GM18907 (cell line): ENCODE results near the gene RPTOR.

ENCODE experiments used
- ATAC-seq: cut with Tn5 transposase; IDR thresholded peaks from one replicate; pipeline ENCODE4 v1.9.1; 2021; ENCODE audit warnings: mild to moderate bottlenecking, moderate library complexity; ENCODE audit not compliant: unreplicated experiment

The RPTOR gene

DNA sequence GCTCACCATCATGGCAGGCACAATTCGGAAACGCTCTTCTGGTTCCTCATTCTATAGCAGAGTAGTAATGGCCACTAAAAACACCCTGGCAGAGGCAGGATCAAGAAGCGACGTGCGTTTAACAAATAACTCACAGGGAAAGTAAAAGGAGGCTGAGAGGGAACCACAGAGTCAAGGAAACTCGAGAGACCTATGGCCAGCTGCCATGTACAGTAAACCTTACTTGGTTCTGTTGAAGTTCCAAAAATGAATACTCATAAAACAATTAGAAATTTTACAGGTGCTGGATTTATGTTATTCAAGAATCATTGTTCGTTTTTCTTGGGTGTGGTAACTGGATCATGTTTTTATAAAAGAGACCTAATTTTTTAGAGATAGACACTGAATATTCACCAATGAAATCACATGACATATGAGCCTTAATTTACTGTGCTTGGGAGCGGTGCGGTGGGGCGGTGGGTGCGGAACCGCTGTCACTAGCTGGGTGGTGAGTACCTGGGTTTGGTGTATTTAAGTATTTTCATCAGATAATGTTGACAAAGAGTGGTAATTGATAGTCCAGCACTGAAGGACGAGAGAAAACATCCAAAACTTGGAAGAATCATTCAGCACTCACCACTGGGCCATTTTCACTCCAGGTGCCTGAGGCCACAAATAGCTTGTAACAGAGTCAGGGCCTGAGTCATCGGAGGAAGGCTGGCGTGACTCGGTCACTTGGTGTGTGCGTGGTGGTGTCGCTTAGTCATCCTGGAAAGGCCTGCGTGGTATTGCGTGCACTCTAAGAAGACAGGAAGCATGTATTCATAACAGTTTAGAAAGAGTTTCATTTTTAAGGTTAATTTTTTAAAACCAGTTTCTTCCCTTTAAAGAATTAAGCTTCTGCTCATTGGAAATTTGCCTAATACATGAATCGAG lies 311.6 kb downstream of the RPTOR start:
- ATAC-seq = peak; percentile 79

DNA sequence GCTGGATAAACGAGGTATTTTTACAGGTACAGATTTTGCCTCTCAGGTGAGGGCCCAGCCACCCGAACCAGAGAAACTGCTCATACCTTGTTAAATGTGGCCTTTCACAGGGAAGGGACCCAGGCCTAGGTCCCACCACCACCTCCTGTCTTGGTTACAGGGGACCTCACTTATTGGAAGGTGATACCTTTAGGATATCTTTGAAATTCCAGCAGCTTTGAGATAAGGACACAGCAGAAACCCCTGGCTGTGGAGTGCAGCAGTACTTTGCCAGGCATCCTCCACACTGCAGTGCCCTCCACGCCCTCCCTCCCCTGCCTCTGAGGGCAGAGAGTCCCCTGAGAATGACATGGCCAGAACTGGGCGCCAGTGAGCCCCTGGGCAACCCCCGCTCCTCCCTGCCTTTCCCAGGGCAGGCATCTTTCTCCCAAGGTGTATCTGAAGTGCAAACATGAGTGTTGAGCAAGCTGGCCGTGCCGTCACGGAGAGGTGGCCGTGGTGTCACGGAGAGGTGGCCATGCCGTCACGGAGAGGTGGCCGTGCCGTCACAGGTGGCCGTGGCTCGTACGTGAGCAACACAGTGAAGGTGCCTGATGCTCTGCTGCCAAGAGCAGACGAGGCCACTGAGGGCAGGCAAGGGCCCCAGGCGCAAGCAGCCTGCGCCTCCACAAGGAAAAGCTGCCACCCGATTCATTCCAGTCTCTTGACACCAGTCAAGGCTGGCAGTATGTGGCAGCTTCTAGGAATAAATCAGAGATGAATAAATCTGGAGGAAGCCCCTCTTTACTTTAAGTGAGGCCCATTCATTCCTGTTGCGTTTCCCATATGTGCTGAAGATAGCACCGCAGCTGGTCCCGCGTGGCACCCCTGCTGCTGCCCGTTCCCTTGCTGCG lies 312.5 kb downstream of the RPTOR start:
- peak; percentile 22 for ATAC-seq

DNA sequence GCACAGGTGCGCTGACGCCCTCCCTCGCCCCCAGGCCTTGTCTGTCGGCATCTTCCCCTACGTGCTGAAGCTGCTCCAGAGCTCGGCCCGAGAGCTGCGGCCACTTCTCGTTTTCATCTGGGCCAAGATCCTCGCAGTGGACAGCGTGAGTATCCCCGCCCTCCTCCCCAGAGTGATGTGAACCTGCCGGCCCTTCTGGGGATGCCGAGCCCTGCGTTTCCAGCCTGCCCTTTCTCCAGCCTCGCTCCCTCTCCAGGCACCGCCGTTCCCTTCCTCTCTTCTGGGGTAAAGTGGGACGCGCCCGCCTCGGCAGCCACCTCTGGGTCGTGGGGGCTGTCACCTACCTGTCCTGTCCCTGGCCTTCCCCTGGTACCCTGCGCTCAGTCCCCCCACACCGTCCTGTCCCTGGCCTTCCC lies 313.1 kb downstream of the RPTOR start:
- no peak for ATAC-seq

DNA sequence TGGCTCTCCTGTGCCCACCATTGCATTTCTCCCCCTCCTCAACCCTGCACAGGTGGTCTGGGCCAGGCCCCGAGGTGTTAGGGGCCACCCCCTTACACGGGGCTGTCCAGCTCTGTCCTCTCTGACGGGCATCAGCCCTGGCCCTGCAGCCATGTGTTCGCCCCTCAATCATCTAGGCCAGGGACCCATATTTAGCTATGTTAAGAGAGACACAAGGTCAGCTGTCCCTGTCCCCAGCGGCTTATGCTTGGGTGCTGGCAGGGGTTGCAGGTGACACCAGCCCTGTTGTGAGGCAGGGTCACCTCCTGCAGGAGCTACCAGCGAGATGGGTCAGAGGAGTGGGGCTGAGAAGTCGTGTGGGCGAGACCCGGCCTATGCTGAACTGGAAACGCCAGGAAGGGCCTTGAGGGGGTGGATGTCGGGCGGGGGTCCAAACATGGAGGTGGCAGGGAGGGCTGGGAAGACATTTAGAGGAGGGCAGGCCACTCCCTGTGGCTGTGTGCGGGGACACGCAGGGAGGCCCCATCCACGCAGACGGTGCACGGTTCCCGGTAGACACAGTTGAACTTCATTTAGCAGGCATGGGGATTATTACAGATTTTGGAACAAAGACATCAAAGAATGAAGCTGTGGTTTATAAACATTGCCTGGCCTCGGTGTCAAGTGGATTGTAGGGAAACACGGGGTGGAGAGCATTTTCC lies 313.8 kb downstream of the RPTOR start:
- no peak for ATAC-seq

DNA sequence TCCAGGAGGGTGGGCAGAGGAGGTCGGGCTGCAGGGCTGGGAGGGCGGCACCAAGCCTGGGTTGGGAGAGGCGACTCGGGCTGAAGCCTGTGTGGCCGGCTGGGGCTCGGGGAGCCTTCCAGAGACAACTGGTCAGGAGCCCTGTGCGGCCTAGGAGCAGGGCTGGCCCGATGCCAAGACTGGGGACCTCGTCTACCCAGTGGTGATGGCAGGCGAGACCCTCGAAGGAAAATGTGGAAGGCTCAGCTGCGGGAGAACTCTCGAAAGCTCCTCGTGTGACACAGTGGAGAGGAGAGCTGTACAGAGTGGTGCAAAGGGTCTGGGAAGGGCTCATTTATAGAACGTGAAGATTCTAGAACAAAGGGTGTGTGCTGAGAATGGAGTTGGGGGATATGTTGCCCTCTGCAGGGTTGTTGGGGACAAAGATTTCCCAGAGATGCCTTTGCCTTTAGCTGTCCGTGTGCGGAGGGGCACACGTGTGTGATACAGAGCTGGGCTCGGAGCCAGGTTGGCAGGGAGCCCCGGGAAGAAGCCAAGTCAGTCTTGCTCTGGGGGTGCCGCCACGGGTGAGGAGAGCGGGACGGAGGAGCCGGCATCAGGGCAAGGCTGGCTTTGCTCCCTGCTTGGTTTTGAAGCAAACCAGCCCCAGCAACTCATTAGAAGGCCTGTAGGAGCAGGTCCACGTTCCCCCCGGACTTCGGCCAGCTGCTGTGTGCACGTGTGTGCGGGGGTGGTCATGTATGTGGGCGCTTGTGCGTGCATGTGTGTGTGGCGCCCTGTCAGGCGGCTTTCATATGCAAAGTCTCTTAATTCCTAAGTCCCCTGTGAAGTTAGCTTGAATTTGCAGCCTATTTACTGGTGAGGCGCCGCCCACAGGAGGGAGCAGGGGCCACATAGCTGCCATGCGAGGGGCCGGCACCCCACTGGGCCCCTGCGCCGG lies 314.6 kb downstream of the RPTOR start:
- ATAC-seq = no peak

DNA sequence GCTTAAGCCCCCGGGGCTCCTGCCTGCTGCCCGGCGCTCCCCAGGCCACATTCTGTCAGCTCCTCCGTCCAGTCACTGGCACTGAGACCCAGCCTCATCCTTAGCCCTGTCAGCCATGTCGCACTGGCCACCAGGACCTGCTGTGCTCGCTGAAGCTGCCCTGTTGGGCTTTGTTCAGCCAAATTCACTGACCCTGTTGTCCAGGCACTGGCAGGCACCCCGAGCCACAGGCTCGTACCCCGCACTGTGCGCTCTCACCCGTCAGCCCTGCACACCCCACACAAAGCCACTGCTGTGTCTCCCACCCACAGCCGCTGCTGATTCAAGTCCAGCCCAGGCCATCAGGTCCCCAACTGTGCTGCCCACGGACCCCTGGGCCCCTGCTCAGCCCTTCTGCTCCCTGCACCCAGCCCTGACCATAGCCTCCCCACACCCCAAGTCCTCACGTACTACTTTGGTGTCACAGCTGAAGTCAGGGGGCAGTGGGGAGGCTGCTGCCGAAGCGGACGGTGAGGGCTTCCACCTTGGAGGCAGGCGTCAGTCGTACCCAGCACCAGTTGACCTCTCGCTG lies 315.5 kb downstream of the RPTOR start:
- no peak for ATAC-seq

DNA sequence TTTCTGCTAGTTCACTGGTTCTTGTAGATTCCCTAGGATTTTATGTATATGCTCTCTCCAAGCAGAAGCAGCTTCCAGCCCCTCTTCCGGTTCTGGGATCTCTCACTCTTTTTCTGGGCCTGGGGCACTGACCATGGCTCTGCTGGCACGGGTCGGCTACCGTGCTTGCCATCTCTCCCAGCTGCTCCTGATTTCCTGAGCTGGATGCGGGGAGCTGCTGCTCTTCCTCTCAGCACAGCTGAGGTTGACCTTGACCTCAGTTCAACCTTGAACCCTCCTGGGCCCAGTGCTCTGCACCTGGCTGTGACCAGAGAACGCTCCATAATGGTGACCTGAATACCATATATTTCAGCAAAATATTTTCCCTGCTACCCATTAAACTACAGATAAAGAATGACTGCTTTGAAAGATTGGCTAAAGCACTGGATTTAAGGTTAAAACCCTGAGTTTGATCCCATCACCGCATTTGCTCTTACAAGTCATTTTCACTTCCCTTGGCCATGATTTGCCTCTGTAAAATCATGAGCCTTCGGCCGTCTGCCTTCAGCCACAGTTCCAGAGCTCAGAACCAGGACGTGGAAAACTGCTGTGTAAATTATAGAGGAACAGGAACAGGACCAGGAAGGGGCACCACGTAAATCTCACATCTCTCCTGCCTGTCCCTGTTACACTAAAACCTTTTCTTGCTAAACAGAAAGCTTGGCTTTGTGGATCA lies 316.2 kb downstream of the RPTOR start:
- no peak for ATAC-seq

DNA sequence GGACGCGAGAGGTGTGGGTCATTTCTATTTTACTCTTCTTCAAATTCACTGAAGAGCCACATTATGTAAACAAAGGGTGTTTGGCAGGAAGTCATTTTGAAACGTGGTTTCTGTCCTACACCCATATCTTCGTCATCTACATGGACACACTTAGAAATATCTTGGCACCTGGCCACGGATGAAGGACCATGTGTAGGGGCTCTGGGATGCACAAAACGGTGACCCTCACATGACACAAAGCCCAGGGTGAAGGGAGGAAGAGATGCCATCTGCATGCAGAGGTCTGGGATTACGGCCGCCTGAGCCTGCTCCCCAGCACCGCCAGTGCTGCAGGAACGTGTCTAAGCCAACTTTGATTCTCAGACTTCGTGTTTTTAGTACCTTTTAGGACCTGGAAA lies 316.8 kb downstream of the RPTOR start:
- no peak for ATAC-seq

DNA sequence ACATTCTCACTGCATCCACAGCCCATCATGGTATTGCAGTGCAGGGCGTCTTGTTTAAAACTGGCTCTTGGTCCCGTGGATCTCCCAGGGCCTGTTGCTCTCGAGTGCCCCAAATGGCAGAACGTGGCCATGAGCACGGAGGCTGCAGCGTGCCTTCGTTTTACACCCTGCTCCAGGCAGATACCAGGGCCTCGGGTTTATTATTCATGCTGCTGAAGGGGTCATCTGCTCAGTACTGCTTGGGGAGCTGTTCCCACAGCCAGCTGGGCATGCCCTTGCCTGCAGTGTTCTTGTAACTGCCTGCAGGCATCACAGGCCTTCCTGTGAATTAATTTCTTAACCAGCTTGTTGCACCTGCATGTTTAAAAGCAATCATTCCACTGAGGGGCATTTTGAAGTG lies 317.3 kb downstream of the RPTOR start:
- ATAC-seq = no peak

DNA sequence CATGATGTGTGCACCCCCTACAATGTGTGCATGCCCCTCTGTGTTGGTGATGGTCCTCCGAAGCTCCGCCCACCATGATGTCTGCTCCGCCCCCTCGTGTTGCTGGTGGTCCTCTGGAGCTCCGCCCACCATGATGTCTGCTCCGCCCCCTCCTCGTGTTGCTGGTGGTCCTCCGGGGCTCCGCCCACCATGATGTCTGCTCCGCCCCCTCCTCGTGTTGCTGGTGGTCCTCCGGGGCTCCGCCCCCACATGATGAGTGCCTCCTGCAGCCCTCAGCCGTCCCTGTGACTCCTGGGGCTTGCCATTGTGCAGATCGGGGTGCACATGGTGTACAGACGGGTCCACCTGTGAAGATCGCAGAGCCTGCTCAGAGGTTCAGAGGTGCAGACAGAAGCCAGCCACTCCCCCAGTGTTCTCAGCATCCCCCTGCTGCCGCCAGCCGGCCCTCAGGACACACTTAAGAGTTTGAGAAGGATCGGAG lies 317.9 kb downstream of the RPTOR start:
- ATAC-seq = no peak

DNA sequence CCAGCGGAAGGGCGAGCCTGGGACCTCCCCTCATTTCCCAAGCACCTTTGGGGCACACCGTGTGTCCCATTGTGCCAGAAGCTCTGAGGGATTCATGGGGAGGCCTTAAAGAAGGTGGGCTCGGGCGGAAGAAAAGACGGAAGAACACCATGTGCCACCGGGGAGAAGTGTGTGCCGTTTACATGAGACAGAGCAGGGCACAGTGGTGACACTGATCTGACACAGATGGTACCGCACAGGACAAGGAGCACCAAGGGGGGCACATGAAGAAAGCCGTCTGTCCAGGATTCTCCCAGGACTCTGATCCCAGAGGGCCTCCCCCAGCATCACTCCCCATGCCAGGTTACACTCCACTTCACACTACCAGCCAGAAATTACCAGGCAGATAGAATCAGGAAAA lies 318.3 kb downstream of the RPTOR start:
- no peak for ATAC-seq

DNA sequence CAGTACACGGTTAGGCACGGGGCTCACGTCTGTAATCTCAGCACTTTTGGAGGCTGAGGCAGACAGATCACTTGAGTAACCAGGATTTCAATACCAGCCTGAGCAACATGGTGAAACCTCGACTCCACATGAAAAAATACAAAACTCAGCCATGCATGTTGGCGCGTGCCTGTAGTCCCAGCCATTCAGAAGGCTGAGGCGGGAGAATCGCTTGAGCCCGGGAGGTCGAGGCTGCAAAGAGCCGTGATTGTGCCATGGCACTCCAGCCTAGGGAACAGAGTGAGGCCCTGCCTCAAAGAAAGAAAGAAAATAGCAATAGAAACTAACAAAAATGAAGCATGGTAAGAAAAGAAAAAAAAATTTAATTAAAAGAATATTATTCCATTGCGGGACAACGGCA lies 319.0 kb downstream of the RPTOR start:
- ATAC-seq = no peak

DNA sequence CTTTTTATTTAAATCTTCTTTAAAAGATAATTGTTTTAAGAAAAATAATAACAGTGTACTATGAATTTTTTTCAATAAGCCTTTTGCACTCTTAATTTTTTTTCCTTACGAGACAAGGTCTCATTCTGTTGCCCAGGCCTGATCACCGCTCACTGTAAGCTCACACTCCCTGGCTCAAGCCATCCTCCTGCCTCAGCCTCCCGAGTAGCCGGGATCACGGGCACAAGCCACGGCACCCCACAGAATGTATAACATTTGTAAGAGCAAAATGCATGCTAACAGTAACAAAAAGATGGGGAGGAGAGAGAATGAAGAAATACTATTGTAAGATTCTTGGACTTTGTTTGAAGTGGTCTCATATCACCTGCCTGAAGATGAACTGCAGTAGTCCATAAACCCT lies 320.1 kb downstream of the RPTOR start:
- ATAC-seq = no peak

DNA sequence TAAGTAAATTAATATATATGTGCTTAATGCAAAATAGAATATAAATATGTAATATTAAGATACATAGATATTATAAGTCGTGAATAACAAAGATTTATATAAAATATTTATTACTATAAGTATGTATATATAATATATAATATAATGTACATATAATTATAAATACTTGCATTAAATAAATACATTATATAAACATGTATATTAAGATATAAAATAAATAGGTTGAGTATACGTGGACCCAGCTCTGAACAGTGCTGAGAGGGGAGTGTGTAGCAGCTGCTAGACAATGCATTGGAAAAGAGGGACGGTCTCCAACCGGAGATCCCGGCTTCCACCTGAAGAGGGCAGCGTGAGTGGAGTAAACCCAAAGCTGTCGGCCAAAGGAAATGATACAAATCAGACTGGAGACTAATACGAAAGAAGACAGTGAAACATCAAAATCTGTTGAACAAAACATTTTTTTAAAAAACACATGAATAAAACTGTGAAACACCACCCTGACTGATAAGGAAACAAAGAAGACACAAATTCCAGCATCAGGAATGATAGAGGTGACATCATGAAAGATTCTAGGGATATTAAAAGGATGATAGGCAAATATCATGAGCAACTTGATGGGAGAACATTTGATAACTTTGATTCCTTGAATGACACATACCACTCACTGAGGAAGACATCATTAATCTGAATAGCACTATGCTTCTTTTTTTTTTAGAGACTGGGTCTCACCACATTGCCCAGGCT lies 321.6 kb downstream of the RPTOR start:
- ATAC-seq = no peak

DNA sequence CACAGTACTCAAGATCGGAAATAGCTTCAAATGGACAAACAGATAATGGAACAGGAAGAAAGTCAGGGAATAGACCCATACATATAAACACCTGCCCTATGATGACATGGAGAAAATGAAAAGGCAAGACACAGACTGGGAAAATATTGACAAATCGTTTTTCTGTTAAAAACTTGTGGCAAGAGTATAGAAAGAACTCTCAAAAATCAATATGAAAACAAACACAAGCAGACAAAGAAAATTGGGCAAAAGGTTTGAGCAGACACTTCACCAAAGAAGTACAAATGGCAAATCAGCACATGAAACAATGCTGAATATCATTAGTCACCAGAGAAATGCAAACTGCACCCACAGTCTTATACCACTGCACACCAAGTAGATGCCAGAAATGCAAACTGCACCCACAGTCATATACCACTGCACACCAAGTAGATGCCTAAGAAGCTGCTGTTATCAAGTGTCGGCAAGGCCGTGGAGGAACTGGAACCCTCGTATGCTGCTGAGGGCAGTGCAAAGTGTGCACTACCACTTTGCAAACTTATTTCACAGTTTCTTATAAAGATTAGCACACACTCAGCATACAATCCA lies 323.5 kb downstream of the RPTOR start:
- ATAC-seq = no peak

DNA sequence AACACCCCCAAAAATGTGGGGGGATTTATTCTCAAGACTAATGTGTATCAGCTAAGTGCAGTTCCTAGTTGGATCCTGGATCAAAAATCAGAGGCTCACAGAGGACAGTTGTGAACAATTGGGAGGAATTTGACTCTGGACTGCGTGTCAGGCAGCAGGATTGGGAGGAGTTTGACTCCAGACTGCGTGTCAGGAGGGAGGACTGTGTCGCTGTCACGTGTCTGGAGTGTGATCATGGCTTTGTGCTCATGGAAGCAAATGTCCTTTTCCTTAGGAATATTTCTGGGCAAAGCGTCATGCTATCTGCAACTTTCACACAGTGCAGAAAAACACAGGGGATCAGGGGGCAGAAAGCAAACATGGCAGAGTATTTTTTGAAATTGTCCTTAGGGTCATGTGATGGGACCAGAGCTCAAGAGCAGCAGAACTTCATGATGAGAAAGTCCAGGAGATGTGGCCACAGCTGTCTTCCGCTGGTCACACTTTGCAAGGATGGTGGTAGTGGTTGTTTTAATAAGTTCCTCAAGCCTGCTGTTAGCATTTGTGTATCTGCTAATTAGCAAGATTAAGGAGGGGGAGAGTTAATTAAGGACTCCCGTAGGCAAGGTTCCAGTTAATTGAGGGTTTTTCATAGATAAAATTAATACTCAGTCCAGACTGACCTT lies 325.0 kb downstream of the RPTOR start:
- ATAC-seq = no peak

DNA sequence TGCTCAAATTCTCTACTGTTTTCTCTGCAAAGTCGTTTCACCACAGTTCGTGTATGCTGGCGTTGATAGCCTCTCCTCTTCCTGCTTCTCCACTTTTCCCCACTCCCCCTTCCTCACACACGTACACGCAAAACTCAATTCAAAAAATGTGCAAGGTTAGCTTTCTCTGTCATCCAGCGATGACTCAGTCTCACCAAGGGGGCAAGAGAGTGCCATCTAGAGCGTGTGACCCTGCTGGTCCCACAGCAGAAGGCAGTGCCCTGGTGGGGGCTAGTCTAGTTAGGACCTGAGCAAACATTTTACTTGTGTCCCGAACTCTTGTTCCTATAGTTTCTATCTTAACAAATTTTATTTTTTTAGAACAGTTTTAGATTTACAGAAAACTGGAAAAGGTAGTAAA lies 325.8 kb downstream of the RPTOR start:
- no peak for ATAC-seq
